ENCODE data around the gene TNS3. TPM values are rescaled to one million over a fixed set of nuclear protein-coding genes. Genes with fewer than 3 reads are reported as not detected.

Gene TNS3
- total and polyA plus RNA-seq, 2 of the 13 experiments (the other 11 are each of a cell fraction or from before 2014, with no cell fraction given), result 52.9 to 55.7 TPM

GRCh38 chr7:47498229-47499056 is 83.5 kb downstream of the TNS3 start (continued):
- no peak for TF ChIP-seq ELK4 (CRISPR knock-in tag; IDR thresholded peaks at IDR 0.05; ENCODE audit: borderline replicate concordance)
- TF ChIP-seq SMAD1 (CRISPR knock-in tag; IDR thresholded peaks at IDR 0.05; ENCODE audit: borderline replicate concordance, low read depth), result no peak
- TF ChIP-seq SKIL (CRISPR knock-in tag; IDR thresholded peaks at IDR 0.05; ENCODE audit: borderline replicate concordance), result peak; percentile 78
- peak; percentile 42; the same call in 1 of the 2 replicates for TF ChIP-seq MYC (CRISPR knock-in tag; IDR thresholded peaks at IDR 0.05; ENCODE audit: borderline replicate concordance)
- TF ChIP-seq NFIB (CRISPR knock-in tag; IDR thresholded peaks at IDR 0.05; ENCODE audit: borderline replicate concordance), result no peak
- peak; percentile 54; the same call in 1 of the 2 replicates for TF ChIP-seq CCDC6 (CRISPR knock-in tag; IDR thresholded peaks at IDR 0.05)
- TF ChIP-seq FOXA1 (IDR thresholded peaks at IDR 0.05), result no peak
- TF ChIP-seq FOXA1 (CRISPR knock-in tag; IDR thresholded peaks at IDR 0.05), result no peak
- TF ChIP-seq TMF1 (CRISPR knock-in tag; IDR thresholded peaks at IDR 0.05; ENCODE audit: low read depth), result no peak
- TF ChIP-seq CEBPZ (IDR thresholded peaks at IDR 0.05; ENCODE audit: low read length), result no peak
- TF ChIP-seq CENPBD1 (CRISPR knock-in tag; IDR thresholded peaks at IDR 0.05; ENCODE audit: borderline replicate concordance, low read depth), result no peak
- TF ChIP-seq GABPB1 (CRISPR knock-in tag; IDR thresholded peaks at IDR 0.05), result peak; percentile 64
- TF ChIP-seq ZMYM2 (CRISPR knock-in tag; IDR thresholded peaks at IDR 0.05), result peak; percentile 70; the same call in 1 of the 2 replicates
- peak; percentile 33 for TF ChIP-seq ZNF883 (CRISPR knock-in tag; IDR thresholded peaks at IDR 0.05; ENCODE audit: not compliant biosample characterization)
- peak; percentile 86 for TF ChIP-seq HNF1B (CRISPR knock-in tag; IDR thresholded peaks at IDR 0.05)
- TF ChIP-seq ZNF251 (CRISPR knock-in tag; IDR thresholded peaks at IDR 0.05), result no peak
- TF ChIP-seq NKX3-1 (CRISPR knock-in tag; IDR thresholded peaks at IDR 0.05), result no peak
- TF ChIP-seq ZNF354B (CRISPR knock-in tag; IDR thresholded peaks at IDR 0.05), result no peak
- TF ChIP-seq MED8 (CRISPR knock-in tag; IDR thresholded peaks at IDR 0.05; ENCODE audit: insufficient replicate concordance), result no peak
- no peak for TF ChIP-seq FOSL1 (CRISPR knock-in tag; IDR thresholded peaks at IDR 0.05; ENCODE audit: borderline replicate concordance)

All from HepG2 (cell line).